Ramos (cell line): Measurements from ENCODE around the gene ACAD10.
"Not testable (repeated sequence)": the region's sequence is repeated elsewhere in the genome, so short reads cannot be mapped to it uniquely, and the experiment has no call there.

Experiments
- in situ Hi-C: fragments of 300-500 bp; cut with MboI; formaldehyde crosslinking; loops from one replicate; pipeline ENCODE4 v1.14.3; 2022; ENCODE audit warnings: low sequenced_read_pairs; ENCODE audit not compliant: unreplicated experiment

Gene ACAD10

GRCh38 chr12:111686574-111687105, 787 bp downstream of the ACAD10 start:
- in situ Hi-C loops: no loop called here

GRCh38 chr12:111687255-111687654, 1.4 kb downstream of the ACAD10 start:
- in situ Hi-C loops: no loop called here

- in situ Hi-C loops: no loop called here
Measured at GRCh38 chr12:111687952-111688351, 2.1 kb downstream of the ACAD10 start.

GRCh38 chr12:111691262-111691661, 5.4 kb downstream of the ACAD10 start:
- in situ Hi-C loops: loop anchor here (10.0 kb wide), 1 partner anchor 114 kb away; no protein-coding TSS in a partner anchor

GRCh38 chr12:111692575-111693210, 6.8 kb downstream of the ACAD10 start:
- in situ Hi-C loops: loop anchor here (10.0 kb wide), 1 partner anchor 112 kb away; no protein-coding TSS in a partner anchor

- in situ Hi-C loops: loop anchor here (10.0 kb wide), 1 partner anchor 111 kb away; no protein-coding TSS in a partner anchor
Measured at GRCh38 chr12:111693818-111694217, 8.0 kb downstream of the ACAD10 start.

GRCh38 chr12:111699962-111700361, 14.1 kb downstream of the ACAD10 start:
- in situ Hi-C loops: loop anchor here (10.0 kb wide), 1 partner anchor 105 kb away; no protein-coding TSS in a partner anchor

GRCh38 chr12:111705672-111706071, 19.8 kb downstream of the ACAD10 start:
- in situ Hi-C loops: no loop called here

GRCh38 chr12:111706145-111706544, 20.3 kb downstream of the ACAD10 start:
- in situ Hi-C loops: no loop called here

GRCh38 chr12:111715279-111715678, 29.4 kb downstream of the ACAD10 start:
- in situ Hi-C loops: no loop called here

GRCh38 chr12:111719316-111719715, 33.5 kb downstream of the ACAD10 start:
- in situ Hi-C loops: not testable (repeated sequence)

- in situ Hi-C loops: no loop called here
Measured at GRCh38 chr12:111720457-111720856, 34.6 kb downstream of the ACAD10 start.

GRCh38 chr12:111723646-111724360, 38.0 kb downstream of the ACAD10 start:
- in situ Hi-C loops: not testable (repeated sequence)

GRCh38 chr12:111728795-111729194, 42.9 kb downstream of the ACAD10 start:
- in situ Hi-C loops: no loop called here

- in situ Hi-C loops: no loop called here
Measured at GRCh38 chr12:111730420-111730819, 44.6 kb downstream of the ACAD10 start.

- in situ Hi-C loops: no loop called here
Measured at GRCh38 chr12:111732786-111733185, 46.9 kb downstream of the ACAD10 start.

GRCh38 chr12:111733340-111733915, 47.6 kb downstream of the ACAD10 start:
- in situ Hi-C loops: no loop called here

- in situ Hi-C loops: not testable (repeated sequence)
Measured at GRCh38 chr12:111739524-111739923, 53.7 kb downstream of the ACAD10 start.

GRCh38 chr12:111741235-111741812, 55.5 kb downstream of the ACAD10 start:
- in situ Hi-C loops: no loop called here

GRCh38 chr12:111745211-111745610, 59.4 kb downstream of the ACAD10 start:
- in situ Hi-C loops: no loop called here

- in situ Hi-C loops: no loop called here
Measured at GRCh38 chr12:111747333-111747732, 61.5 kb downstream of the ACAD10 start.
